AG09309 (cell line): ENCODE data around the gene TUBGCP6.

Experiments used
- DNase-seq: peaks from one replicate; pipeline ENCODE4 v3.0.0-alpha.2; 2010; ENCODE audit warnings: low read depth
- H3K4me3 ChIP-seq: 2 replicates; pipeline ENCODE4 v1.5.1; 2011; ENCODE audit warnings: mild to moderate bottlenecking, low read depth, low read length, moderate library complexity; ENCODE audit not compliant: control insufficient read depth
- TF ChIP-seq, protein P1 (sequence below): IDR thresholded peaks from 2 replicates; pipeline ENCODE4 v1.5.1; 2011; ENCODE audit warnings: mild to moderate bottlenecking, low read depth, low read length, inconsistent platforms; ENCODE audit not compliant: insufficient read depth, control insufficient read depth; ENCODE audit errors: missing control alignments

Gene TUBGCP6

DNA sequence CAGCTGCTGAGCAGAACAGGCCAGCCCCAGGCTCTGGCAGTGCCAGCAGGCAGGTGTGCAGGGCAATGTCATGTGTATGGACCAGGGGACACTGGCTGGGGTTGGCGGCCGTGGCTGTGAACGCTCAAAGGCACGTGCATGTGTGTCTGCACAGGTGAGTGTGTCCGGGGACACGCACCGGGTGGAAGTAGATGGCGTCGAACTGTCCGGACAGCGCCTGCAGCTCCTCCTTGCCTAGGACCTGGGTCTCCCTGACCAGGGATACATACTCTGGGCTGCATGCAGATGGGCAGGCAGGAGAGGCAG is 5.4 kb upstream of the TUBGCP6 start:
- H3K4me3 ChIP-seq, result peak overlapping the region; percentile 75
- no peak for DNase-seq
- TF ChIP-seq, protein P1, sequence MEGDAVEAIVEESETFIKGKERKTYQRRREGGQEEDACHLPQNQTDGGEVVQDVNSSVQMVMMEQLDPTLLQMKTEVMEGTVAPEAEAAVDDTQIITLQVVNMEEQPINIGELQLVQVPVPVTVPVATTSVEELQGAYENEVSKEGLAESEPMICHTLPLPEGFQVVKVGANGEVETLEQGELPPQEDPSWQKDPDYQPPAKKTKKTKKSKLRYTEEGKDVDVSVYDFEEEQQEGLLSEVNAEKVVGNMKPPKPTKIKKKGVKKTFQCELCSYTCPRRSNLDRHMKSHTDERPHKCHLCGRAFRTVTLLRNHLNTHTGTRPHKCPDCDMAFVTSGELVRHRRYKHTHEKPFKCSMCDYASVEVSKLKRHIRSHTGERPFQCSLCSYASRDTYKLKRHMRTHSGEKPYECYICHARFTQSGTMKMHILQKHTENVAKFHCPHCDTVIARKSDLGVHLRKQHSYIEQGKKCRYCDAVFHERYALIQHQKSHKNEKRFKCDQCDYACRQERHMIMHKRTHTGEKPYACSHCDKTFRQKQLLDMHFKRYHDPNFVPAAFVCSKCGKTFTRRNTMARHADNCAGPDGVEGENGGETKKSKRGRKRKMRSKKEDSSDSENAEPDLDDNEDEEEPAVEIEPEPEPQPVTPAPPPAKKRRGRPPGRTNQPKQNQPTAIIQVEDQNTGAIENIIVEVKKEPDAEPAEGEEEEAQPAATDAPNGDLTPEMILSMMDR, result no peak

DNA sequence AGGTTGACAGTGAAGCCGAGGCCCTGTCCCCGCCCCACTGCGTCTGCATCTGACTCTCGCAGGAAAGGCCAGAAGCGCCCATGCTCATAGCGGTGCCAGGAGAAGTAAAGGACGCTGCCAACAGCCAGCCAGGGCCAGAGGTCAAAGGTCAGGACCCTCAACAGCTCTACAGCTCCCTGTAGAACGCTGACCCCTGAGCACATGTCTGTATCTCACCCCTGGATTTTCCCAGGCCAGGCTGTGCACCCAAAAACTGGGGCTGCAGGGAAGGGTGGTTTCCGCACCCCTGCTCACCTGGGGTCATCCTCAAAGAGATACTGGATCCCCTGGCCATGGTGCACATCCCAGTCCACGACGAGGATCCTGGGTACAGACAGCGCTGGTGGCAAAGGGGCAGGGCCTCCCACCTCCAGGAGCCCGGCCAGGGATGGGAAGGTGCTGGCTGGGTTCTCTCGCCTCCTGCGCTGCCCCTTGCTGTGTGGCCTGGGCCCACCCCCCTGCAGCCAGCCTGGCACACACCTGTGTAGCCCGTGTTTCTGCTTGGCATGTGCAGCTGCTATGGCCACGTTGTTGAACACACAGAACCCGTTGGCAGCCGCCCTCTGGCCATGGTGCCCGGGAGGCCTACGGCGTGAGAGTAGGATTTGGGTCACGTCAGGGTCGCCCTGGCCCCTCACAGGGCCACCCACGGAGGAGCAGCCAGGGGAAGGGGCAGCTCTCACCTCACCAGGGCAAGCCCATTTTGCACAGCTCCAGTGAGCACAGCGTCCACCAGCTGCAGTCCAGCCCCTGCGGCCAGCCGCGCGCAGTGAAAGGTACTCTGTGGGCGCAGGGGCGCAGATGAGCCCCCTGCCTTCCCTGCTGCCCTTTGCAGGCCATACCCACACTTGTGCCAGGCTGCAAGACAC is 4.8 kb upstream of the TUBGCP6 start:
- no peak for DNase-seq
- peak overlapping the region; percentile 75 for H3K4me3 ChIP-seq
- TF ChIP-seq, protein P1, result no peak

DNA sequence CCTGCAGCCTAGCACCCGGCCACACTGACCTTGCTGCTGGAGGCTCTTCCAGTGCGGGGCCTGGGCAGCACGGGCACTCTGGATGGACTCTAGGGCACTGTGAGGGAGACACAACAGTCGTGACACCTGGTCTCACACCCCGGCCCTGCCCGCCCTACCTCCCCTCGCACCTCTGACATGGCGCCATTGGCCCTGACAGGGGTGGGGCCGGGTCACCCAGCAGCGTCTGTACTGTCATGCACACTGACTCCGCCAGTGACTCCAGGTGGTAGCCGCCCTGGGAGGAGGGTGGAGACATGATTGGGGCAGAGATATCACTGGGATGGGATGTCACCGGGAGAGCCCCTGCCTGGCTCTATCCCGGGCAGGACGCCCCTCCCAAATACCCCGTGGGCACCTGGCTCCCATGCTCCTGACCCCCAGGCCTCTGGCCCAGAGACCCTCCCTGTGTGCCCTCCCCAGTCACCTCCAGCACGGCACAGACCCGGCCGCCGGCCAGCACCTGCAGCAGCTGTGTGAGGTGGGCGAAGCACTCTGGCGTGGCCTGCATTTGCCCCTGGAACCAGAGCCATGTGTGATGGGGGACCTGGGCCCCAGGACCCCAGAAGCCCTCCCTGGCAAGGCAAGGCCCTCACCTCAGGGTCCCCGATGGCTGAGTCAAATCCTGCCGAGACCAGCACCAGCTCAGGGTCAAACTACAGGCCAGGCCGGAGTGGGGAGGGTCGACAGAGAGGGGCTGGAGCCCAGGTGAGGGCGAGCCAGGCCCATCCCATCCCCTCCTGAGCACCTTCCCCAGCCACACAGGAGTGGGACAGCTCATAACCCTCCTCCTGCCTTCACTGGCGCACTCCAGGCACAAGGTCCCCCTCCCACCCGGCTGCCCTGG is 3.6 kb upstream of the TUBGCP6 start:
- H3K4me3 ChIP-seq, result no peak overlapping the region
- TF ChIP-seq, protein P1, result no peak

DNA sequence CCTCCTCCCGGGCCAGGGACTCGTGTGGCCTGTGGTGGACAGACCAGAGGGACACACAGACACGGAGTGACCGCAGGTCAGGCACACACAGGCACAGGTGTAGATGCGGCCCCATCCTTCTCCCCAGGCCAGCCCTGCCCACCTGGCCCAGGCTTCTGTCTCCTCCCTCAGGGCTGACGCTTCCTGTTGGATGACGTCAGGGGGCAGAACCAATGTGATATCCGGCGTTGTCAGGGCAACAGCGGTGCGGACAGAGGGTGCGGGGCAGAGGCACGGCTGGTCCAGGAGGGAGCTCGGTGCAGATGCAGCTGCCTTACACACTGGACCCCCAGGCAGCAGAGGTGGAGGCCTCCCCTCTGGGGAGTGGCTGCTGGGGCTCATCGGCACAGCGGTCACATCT is 2.9 kb upstream of the TUBGCP6 start:
- DNase-seq, result no peak
- TF ChIP-seq, protein P1, result no peak
- H3K4me3 ChIP-seq, result no peak overlapping the region

More for the DNA sequence above, 3.6 kb upstream of the TUBGCP6 start:
- DNase-seq, result no peak

DNA sequence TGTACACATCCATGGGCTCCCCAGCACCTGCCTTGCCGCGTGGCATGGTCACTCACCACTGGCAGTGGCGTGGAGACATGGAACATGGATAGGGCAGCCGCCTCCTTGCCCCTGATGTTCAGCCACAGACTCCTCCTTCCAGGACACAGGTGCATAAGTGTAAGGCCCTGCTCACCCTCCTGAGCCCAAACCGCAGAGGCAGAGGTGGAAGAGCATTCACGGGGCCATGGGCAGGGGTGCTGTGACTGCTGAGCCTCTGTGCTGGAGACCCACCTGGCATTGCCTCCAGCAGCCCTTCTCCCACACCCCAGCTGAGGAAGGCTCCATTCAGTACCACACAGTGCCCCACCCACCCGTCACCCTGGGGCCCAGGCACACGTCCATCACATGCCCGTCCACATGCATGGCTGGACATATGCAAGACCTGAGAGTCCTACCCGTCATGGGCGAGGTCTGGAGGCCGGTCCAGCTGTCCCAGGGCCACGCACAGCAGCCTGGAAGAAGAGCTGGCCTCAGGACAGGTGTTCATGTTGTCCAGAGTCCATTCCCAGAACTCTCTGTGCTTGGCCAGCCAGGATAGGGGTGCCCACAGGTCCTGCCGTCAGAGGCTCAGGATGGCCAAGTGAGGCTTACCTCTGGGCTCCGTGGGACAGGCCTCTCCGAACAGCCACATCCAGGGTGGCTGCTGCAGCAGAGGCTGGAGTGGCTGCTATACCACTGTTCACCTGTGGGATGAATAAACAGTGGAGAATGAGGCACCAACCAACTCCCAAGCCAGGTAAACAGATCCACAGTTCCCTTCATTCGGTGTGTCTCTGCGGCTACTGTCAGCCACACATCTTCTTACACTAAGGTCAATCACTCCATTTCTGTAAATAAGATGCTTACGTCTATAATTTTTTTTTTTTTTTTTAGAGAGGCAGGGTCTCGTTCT is 1.7 kb upstream of the TUBGCP6 start:
- TF ChIP-seq, protein P1, result no peak
- no peak for DNase-seq
- no peak overlapping the region for H3K4me3 ChIP-seq
